ENCODE measurements around the gene VDAC1.

Gene VDAC1

GRCh38 chr5:134024811-134025210 is 20.0 kb upstream of the VDAC1 start:
- H3K4me3 ChIP-seq (replicated peaks; ENCODE audit: low read depth, low read length), result no peak overlapping the region
- no peak for DNase-seq (ENCODE audit: extremely low read depth, low read depth)
- TF ChIP-seq CTCF (IDR thresholded peaks at IDR 0.05; ENCODE audit: low read depth, low read length, missing control alignments), result no peak

- no peak for DNase-seq (ENCODE audit: extremely low read depth, low read depth)
- no peak for TF ChIP-seq CTCF (IDR thresholded peaks at IDR 0.05; ENCODE audit: low read depth, low read length, missing control alignments)
These were observed 17.6 kb upstream of the VDAC1 start for GRCh38 chr5:134022333-134022732.

GRCh38 chr5:134020188-134020587 is 15.4 kb upstream of the VDAC1 start:
- no peak for TF ChIP-seq CTCF (IDR thresholded peaks at IDR 0.05; ENCODE audit: low read depth, low read length, missing control alignments)
- H3K4me3 ChIP-seq (replicated peaks; ENCODE audit: low read depth, low read length), result no peak overlapping the region
- DNase-seq (ENCODE audit: extremely low read depth, low read depth), result no peak

More at GRCh38 chr5:134022333-134022732, 17.6 kb upstream of the VDAC1 start:
- H3K4me3 ChIP-seq (replicated peaks; ENCODE audit: low read depth, low read length), result no peak overlapping the region

GRCh38 chr5:134019636-134020035 is 14.9 kb upstream of the VDAC1 start:
- no peak overlapping the region for H3K4me3 ChIP-seq (replicated peaks; ENCODE audit: low read depth, low read length)
- TF ChIP-seq CTCF (IDR thresholded peaks at IDR 0.05; ENCODE audit: low read depth, low read length, missing control alignments), result no peak
- DNase-seq (ENCODE audit: extremely low read depth, low read depth), result no peak

- H3K4me3 ChIP-seq (replicated peaks; ENCODE audit: low read depth, low read length), result no peak overlapping the region
- no peak for TF ChIP-seq CTCF (IDR thresholded peaks at IDR 0.05; ENCODE audit: low read depth, low read length, missing control alignments)
- no peak for DNase-seq (ENCODE audit: extremely low read depth, low read depth)
These were observed 14.2 kb upstream of the VDAC1 start for GRCh38 chr5:134018986-134019316.

GRCh38 chr5:134018154-134018985 is 13.6 kb upstream of the VDAC1 start:
- no peak for DNase-seq (ENCODE audit: extremely low read depth, low read depth)

More at GRCh38 chr5:134018154-134018985, 13.6 kb upstream of the VDAC1 start:
- no peak overlapping the region for H3K4me3 ChIP-seq (replicated peaks; ENCODE audit: low read depth, low read length)
- no peak for TF ChIP-seq CTCF (IDR thresholded peaks at IDR 0.05; ENCODE audit: low read depth, low read length, missing control alignments)
